Dendritic cell treated with granulocyte-macrophage colony-stimulating factor and Interleukin-4, amounts not matched to agents 40 ng/mL and 50 ng/mL, for 4 days (primary cell): ENCODE data around the gene SLC25A34.
A peak's percentile ranks its signal among the peaks of the same experiment; 100 is the strongest.

Experiments used
- H3K27ac Mint-ChIP-seq: one replicate; pipeline ENCODE4 v1.8.0; 2022; ENCODE audit warnings: mild to moderate bottlenecking, mixed read lengths
- H3K27me3 Mint-ChIP-seq: one replicate; pipeline ENCODE4 v1.8.0; 2022; ENCODE audit warnings: mild to moderate bottlenecking, mixed read lengths
- H3K36me3 Mint-ChIP-seq: one replicate; pipeline ENCODE4 v1.8.0; 2022; ENCODE audit warnings: low read depth, mixed read lengths
- H3K4me1 Mint-ChIP-seq: one replicate; pipeline ENCODE4 v1.8.0; 2022; ENCODE audit warnings: low read depth, mixed read lengths
- H3K4me3 Mint-ChIP-seq: one replicate; pipeline ENCODE4 v1.8.0; 2022; ENCODE audit warnings: mild to moderate bottlenecking, moderate library complexity, mixed read lengths
- H3K9me3 Mint-ChIP-seq: one replicate; pipeline ENCODE4 v1.8.0; 2022; ENCODE audit warnings: mixed read lengths
- intact Hi-C: fragments of 100-400 bp; cut with micrococcal nuclease; formaldehyde crosslinking; loops from one replicate; pipeline ENCODE4 v1.15.0; 2022

The SLC25A34 gene

GRCh38 chr1:15771836-15772515 lies 35.9 kb downstream of the SLC25A34 start:
- H3K27ac Mint-ChIP-seq: no peak overlapping the region
- no peaks in the 10 kb centered on the region for H3K4me1 Mint-ChIP-seq
- intact Hi-C loops: no loop called here
- no peaks in the 10 kb centered on the region for H3K9me3 Mint-ChIP-seq
- H3K36me3 Mint-ChIP-seq: no peaks in the 10 kb centered on the region
- no peak overlapping the region for H3K4me3 Mint-ChIP-seq
- H3K27me3 Mint-ChIP-seq: peaks cover 25% of the 10 kb centered on the region

- Mint-ChIP-seq H3K4me1 (peaks cover 17% of the 10 kb centered on the region), H3K27ac (no peak overlapping the region), H3K4me3 (no peak overlapping the region), H3K36me3 (no peaks in the 10 kb centered on the region), H3K9me3 (no peaks in the 10 kb centered on the region), H3K27me3 (peaks cover 34% of the 10 kb centered on the region)
- intact Hi-C loops: no loop called here
These were observed 39.6 kb downstream of the SLC25A34 start for GRCh38 chr1:15775706-15776105.

GRCh38 chr1:15777909-15778707 lies 42.0 kb downstream of the SLC25A34 start:
- intact Hi-C loops: no loop called here
- Mint-ChIP-seq H3K4me1 (peaks cover 24% of the 10 kb centered on the region), H3K27me3 (peaks cover 25% of the 10 kb centered on the region), H3K4me3 (no peak overlapping the region), H3K9me3 (no peaks in the 10 kb centered on the region), H3K36me3 (no peaks in the 10 kb centered on the region), H3K27ac (no peak overlapping the region)

- Mint-ChIP-seq H3K36me3 (no peaks in the 10 kb centered on the region), H3K9me3 (no peaks in the 10 kb centered on the region), H3K4me3 (no peak overlapping the region), H3K27me3 (peaks cover 13% of the 10 kb centered on the region), H3K27ac (no peak overlapping the region), H3K4me1 (peaks cover 20% of the 10 kb centered on the region)
- intact Hi-C loops: no loop called here
These were observed 49.6 kb downstream of the SLC25A34 start for GRCh38 chr1:15785683-15786082.

GRCh38 chr1:15786581-15786980 lies 50.5 kb downstream of the SLC25A34 start:
- H3K27me3 Mint-ChIP-seq: peaks cover 11% of the 10 kb centered on the region
- no peaks in the 10 kb centered on the region for H3K36me3 Mint-ChIP-seq
- no peaks in the 10 kb centered on the region for H3K9me3 Mint-ChIP-seq
- no peak overlapping the region for H3K4me3 Mint-ChIP-seq
- intact Hi-C loops: no loop called here
- no peak overlapping the region for H3K27ac Mint-ChIP-seq
- H3K4me1 Mint-ChIP-seq: peaks cover 13% of the 10 kb centered on the region

- peaks cover 18% of the 10 kb centered on the region for H3K4me1 Mint-ChIP-seq
- peak overlapping the region; percentile 67 for H3K4me3 Mint-ChIP-seq
- H3K27ac Mint-ChIP-seq: peak overlapping the region; percentile 81
- H3K27me3 Mint-ChIP-seq: peaks cover 10% of the 10 kb centered on the region
- H3K9me3 Mint-ChIP-seq: no peaks in the 10 kb centered on the region
- H3K36me3 Mint-ChIP-seq: no peaks in the 10 kb centered on the region
- intact Hi-C loops: no loop called here
These were observed 52.7 kb downstream of the SLC25A34 start for GRCh38 chr1:15788624-15789301.
